GM10248 (cell line): ENCODE results near the gene RALGPS1.

Experiments used
- CTCF ChIA-PET: fragments of 300-600 bp; sonication (Branson Sonifier 250); formaldehyde crosslinking; extraction: SDS; loops from one replicate; lab custom pipeline; 2021; ENCODE audit warnings: antibody characterized with exemption; lab: Yijun Ruan, JAX
- POLR2A ChIA-PET: fragments of 350-650 bp; sonication (Branson Sonifier 250); formaldehyde crosslinking; extraction: SDS; loops from one replicate; lab custom pipeline; 2020; ENCODE audit warnings: antibody characterized with exemption; lab: Yijun Ruan, JAX
- DNase-seq: peaks from one replicate; pipeline ENCODE4 v3.0.0; 2012; ENCODE audit errors: extremely low spot score
- TF ChIP-seq, protein P1 (sequence below): IDR thresholded peaks from 2 replicates; pipeline ENCODE4 v1.5.1; 2012; ENCODE audit warnings: mild to moderate bottlenecking, low read depth; ENCODE audit errors: extremely low read depth, missing control alignments, control extremely low read depth

The RALGPS1 gene

DNA sequence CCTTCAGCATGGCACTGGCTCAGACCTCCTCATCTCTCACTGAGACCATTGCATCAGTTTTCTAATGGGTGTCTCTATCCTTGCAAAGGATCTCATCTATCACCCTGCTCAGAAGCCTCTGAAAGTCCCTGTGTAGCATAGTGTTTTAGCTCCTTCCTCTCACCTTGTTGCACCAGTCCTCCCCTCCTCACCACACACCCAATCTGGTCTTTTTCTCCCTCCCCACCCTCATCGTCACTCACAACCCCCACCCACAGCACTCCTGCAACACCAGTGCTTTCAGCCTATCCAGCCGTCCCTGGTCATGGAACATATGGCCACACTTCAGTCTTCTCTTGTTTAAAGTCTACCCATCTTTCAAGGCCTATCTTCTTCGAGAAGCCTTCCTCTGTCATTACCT lies 133.4 kb downstream of the RALGPS1 start:
- TF ChIP-seq, protein P1, sequence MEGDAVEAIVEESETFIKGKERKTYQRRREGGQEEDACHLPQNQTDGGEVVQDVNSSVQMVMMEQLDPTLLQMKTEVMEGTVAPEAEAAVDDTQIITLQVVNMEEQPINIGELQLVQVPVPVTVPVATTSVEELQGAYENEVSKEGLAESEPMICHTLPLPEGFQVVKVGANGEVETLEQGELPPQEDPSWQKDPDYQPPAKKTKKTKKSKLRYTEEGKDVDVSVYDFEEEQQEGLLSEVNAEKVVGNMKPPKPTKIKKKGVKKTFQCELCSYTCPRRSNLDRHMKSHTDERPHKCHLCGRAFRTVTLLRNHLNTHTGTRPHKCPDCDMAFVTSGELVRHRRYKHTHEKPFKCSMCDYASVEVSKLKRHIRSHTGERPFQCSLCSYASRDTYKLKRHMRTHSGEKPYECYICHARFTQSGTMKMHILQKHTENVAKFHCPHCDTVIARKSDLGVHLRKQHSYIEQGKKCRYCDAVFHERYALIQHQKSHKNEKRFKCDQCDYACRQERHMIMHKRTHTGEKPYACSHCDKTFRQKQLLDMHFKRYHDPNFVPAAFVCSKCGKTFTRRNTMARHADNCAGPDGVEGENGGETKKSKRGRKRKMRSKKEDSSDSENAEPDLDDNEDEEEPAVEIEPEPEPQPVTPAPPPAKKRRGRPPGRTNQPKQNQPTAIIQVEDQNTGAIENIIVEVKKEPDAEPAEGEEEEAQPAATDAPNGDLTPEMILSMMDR, result no peak
- ChIA-PET CTCF (interaction anchor here (0.9 to 1.4 kb wide), 2 partner anchors 13 to 151 kb away, joined by 3 to 5 read pairs; no protein-coding TSS in a partner anchor), POLR2A (no interaction called here)

DNA sequence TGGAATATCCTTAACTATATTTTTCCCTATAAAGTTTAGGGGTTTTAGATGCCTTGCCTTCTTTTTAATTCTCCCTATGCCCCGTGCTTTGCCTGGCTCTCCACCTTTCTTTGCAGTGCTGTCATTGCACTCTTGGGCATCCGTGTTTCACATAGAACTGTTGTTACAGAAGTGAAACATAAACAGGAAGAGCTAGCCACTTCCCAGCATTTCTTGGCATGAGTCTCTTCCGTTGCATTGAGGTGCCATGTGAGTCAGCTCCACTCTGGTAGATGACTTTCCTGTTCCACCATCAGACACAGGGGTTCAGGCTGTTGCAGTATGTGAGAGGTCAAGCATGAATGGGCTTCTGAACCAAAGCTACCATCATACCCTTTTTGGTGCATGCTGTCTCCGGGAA lies 134.5 kb downstream of the RALGPS1 start:
- CTCF ChIA-PET, result interaction anchor here (0.6 to 1.4 kb wide), 6 partner anchors 10 to 150 kb away, joined by 3 to 6 read pairs (median 4); partner anchors contain the start of gene ANGPTL2
- TF ChIP-seq, protein P1, result no peak
- DNase-seq, result no peak
- POLR2A ChIA-PET, result no interaction called here

More for the DNA sequence above, 133.4 kb downstream of the RALGPS1 start:
- no peak for DNase-seq

DNA sequence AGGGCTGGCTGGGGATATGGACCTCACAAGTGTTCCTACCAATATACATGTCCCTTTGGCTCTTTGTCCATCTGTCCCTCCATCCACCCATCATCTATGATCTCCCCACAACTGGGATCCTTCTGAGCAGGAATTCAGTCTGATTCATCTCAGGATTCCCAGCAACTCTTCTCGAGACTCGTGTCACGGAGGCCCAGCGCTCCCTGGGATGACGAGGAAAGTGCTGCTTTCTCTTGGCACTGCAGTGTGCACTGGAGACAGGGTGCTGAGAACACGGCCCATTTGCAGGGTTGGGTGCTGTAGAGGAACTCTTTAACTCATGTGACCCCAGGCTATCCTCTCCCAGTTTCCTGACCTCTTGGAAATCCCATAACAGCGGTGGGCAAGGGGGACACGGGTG lies 135.0 kb downstream of the RALGPS1 start:
- CTCF ChIA-PET, result interaction anchor here (0.9 to 2.1 kb wide), 4 partner anchors 9 to 112 kb away, joined by 3 to 6 read pairs (median 5); no protein-coding TSS in a partner anchor

DNA sequence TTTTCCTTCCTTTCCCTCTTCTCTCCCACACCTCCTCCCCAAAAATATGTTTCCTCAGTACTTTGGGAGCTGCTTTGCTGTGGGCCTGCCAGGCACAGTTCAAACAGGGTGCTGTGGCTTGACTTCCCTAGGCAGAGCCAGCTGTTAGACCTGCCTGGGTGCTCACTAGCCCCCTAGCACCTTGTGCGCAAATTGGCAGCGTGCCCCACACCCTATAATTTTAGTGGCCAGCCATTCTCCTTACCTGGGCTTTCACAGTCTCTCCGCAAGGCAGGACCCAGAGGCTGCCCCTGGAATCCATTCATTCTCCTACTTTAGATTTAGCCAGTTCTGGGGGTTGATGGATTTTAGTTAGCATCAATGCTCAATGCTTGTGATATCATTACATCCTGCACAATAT lies 135.6 kb downstream of the RALGPS1 start:
- no peak for DNase-seq
- CTCF ChIA-PET, result interaction anchor here (1.1 to 2.1 kb wide), 2 partner anchors 16 to 148 kb away, joined by 3 to 6 read pairs; no protein-coding TSS in a partner anchor
- POLR2A ChIA-PET, result no interaction called here
- TF ChIP-seq, protein P1, result no peak

More for the DNA sequence above, 135.0 kb downstream of the RALGPS1 start:
- TF ChIP-seq, protein P1, result no peak
- DNase-seq, result no peak
- POLR2A ChIA-PET, result no interaction called here

DNA sequence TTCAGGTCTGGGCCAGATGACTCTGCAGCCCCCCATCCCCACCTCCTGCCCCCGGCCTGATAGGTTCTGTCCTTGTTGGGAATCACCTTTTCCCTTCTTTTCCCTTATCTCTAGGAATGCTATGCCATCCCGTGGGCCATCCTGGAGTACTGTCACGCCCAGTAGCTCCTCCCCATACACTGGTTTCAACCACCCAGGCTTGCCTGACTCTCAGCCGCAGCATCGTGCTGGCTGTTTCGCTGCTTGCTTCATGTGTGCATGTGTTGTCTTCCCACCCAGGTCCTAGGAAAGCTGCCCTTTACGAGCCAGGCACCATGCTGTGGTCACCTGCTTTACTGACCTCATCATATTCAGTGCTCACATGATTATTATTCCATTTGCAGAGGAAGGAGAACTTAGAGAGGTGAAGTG lies 136.0 kb downstream of the RALGPS1 start:
- DNase-seq, result no peak
- TF ChIP-seq, protein P1, result no peak
- ChIA-PET POLR2A (no interaction called here), CTCF (interaction anchor here (1.1 to 2.1 kb wide), 2 partner anchors 17 to 148 kb away, joined by 3 to 6 read pairs; no protein-coding TSS in a partner anchor)

DNA sequence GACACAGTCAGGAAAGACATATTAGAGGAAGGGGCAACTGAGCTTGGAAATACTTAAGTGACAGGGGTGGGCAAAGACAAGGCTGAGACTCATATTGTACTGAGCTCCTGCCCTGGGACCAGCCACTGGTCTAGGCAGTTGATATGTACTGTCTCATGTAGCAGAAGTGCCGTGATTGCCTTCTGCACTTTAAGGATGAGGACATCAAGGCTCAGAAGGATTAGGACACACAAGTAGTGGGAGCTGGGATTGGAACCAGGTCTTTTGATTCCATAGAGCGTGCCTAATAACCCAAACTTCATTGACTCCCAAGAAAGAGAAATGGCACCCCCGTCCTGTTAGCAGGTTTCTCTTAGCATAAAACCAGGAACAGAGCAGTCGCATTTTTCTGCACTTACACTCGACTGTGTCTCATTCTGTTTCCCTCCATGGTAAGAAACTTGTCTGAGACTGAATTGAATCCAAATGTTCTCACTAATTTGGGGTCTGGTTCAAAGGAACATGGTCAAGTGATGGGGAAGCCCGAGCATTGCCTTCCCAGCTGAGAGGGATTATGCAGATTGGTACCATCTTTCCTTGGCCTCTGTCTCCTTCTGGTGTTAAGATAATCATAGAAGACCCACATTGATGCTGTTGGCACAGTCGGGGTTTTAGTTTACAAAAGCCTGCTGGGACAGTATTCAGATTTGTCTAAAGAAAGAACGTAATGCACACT lies 137.5 kb downstream of the RALGPS1 start:
- DNase-seq, result no peak
- POLR2A ChIA-PET, result no interaction called here
- CTCF ChIA-PET, result interaction anchor here (0.9 to 2.1 kb wide), 2 partner anchors 18 to 68 kb away, joined by 3 to 6 read pairs; no protein-coding TSS in a partner anchor
- TF ChIP-seq, protein P1, result no peak
